T-helper 1 cell treated with Interleukin-12 subunit alpha and Interleukin-12 subunit beta and Interleukin-4 antibody, amounts not matched to agents 30 μg/mL and 1 μg/mL, for 36 hours (primary cell): ENCODE data around the gene CPNE4.

Experiments used
- H3K27ac Mint-ChIP-seq: one replicate; pipeline ENCODE4 v1.8.0; 2021; ENCODE audit warnings: mild to moderate bottlenecking, mixed read lengths
- H3K27me3 Mint-ChIP-seq: one replicate; pipeline ENCODE4 v1.8.0; 2021; ENCODE audit warnings: low read depth, mixed read lengths
- H3K36me3 Mint-ChIP-seq: one replicate; pipeline ENCODE4 v1.8.0; 2021; ENCODE audit warnings: low read depth, mixed read lengths
- H3K4me1 Mint-ChIP-seq: one replicate; pipeline ENCODE4 v1.8.0; 2021; ENCODE audit warnings: low read depth, mixed read lengths
- H3K4me3 Mint-ChIP-seq: one replicate; pipeline ENCODE4 v1.8.0; 2021; ENCODE audit warnings: mild to moderate bottlenecking, moderate library complexity, mixed read lengths
- H3K9me3 Mint-ChIP-seq: one replicate; pipeline ENCODE4 v1.8.0; 2021; ENCODE audit warnings: mixed read lengths

The CPNE4 gene

DNA sequence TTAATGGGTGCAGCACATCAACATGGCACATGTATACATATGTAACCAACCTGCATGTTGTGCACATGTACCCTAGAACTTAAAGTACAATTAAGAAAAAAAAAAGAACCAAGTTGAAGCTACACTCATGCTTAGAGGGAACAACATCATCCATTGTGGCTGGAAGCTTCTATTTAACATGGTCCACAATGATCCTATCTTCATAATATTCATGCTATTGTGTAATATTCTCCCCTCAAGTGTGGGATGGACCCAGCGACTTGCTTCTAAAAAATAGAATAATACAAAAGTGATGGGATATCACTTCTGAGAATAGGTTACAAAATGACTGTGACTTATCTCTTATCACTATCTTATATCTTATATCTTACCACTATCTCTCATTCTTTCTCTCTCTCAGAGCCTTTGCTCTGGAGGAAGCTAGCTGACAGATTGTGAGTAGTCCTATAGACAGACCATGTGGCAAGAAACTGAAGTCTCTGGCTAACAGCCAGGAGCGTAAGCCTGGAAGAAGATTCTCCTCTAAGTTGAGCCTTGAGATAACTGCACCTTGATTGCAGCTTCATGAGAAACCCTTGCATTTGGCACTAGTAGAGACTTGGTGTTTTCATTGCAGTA, 333.6 kb downstream of the CPNE4 start:
- H3K36me3 Mint-ChIP-seq = no peaks in the 10 kb centered on the region
- H3K4me3 Mint-ChIP-seq = no peak overlapping the region
- no peak overlapping the region for H3K27ac Mint-ChIP-seq
- peaks cover 4% of the 10 kb centered on the region for H3K27me3 Mint-ChIP-seq
- H3K9me3 Mint-ChIP-seq = no peaks in the 10 kb centered on the region
- no peaks in the 10 kb centered on the region for H3K4me1 Mint-ChIP-seq

- H3K27me3 Mint-ChIP-seq = no peaks in the 10 kb centered on the region
Measured at GRCh38 chr3:131699001-131699400, 335.8 kb downstream of the CPNE4 start.

DNA sequence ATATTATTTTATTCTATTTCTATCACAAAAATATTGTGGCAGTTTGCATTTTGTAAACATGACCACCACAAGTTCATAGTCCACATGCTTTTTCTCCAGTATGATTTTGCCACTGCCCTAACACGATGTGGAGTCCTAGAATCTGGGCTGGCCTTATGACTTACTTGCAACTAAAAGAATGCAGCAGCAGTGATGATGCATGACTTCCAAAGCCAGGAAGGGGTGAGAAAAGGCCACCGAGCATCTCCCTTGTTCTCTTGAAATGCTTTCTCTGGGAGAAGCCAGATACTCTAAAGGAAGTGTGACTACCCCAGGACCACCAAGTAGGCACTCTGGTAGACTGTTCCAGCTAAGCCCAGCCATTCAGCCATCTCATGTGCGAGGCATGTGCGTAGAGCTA, 340.4 kb downstream of the CPNE4 start:
- Mint-ChIP-seq H3K4me1 (no peaks in the 10 kb centered on the region), H3K9me3 (no peaks in the 10 kb centered on the region), H3K36me3 (no peaks in the 10 kb centered on the region), H3K4me3 (no peak overlapping the region), H3K27ac (no peak overlapping the region), H3K27me3 (no peaks in the 10 kb centered on the region)

More at GRCh38 chr3:131699001-131699400, 335.8 kb downstream of the CPNE4 start:
- Mint-ChIP-seq H3K36me3 (no peaks in the 10 kb centered on the region), H3K9me3 (no peaks in the 10 kb centered on the region), H3K4me1 (no peaks in the 10 kb centered on the region), H3K4me3 (no peak overlapping the region), H3K27ac (no peak overlapping the region)

GRCh38 chr3:131692356-131692755, 342.5 kb downstream of the CPNE4 start:
- Mint-ChIP-seq H3K9me3 (no peaks in the 10 kb centered on the region), H3K4me3 (no peak overlapping the region), H3K36me3 (no peaks in the 10 kb centered on the region), H3K27me3 (no peaks in the 10 kb centered on the region), H3K4me1 (peaks cover 3% of the 10 kb centered on the region), H3K27ac (no peak overlapping the region)

DNA sequence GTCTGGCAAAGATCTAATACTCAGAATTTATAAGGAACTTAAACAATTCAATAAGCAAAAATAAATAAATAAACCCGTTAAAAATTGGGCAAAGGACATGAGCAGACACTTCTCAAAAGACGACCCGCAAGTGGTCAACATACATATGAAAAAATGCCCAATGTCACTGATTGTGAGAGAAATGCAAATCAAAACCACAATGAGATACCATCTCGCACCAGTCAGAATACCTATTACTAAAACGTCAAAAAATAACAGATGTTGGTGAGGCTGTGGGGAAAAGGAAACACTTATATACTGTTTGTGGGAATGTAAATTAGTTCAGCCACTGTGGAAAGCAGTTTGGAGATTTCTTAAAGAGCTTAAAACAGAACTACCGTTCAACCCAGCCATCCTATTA, 344.0 kb downstream of the CPNE4 start:
- Mint-ChIP-seq H3K4me1 (peaks cover 3% of the 10 kb centered on the region), H3K9me3 (no peaks in the 10 kb centered on the region), H3K27me3 (no peaks in the 10 kb centered on the region), H3K36me3 (no peaks in the 10 kb centered on the region), H3K4me3 (no peak overlapping the region), H3K27ac (no peak overlapping the region)

DNA sequence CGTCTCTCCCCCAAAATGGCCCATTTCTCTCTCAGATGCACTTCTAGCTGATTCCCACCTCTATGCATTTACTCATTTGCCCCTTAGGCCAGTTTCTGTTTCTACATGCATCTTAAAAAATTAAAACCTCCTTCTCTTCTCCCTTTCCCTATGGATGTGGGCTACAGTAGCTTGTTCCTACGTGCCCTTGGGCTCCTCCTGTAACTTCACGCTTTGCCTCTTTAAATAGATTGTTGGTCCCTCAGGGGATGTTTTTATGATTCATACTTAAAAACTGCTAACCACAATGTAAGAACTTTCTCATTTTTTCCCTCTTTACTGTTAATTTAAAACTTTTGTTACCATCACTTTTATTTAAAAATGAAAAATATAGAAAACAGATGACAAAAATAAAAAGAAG, 346.4 kb downstream of the CPNE4 start:
- Mint-ChIP-seq H3K27me3 (no peaks in the 10 kb centered on the region), H3K4me1 (peaks cover 3% of the 10 kb centered on the region), H3K4me3 (no peak overlapping the region), H3K36me3 (no peaks in the 10 kb centered on the region), H3K9me3 (no peaks in the 10 kb centered on the region), H3K27ac (no peak overlapping the region)

GRCh38 chr3:131669600-131669999, 365.2 kb downstream of the CPNE4 start:
- Mint-ChIP-seq H3K4me3 (no peak overlapping the region), H3K27ac (no peak overlapping the region), H3K36me3 (no peaks in the 10 kb centered on the region), H3K4me1 (no peaks in the 10 kb centered on the region), H3K27me3 (peaks cover 4% of the 10 kb centered on the region), H3K9me3 (no peaks in the 10 kb centered on the region)

DNA sequence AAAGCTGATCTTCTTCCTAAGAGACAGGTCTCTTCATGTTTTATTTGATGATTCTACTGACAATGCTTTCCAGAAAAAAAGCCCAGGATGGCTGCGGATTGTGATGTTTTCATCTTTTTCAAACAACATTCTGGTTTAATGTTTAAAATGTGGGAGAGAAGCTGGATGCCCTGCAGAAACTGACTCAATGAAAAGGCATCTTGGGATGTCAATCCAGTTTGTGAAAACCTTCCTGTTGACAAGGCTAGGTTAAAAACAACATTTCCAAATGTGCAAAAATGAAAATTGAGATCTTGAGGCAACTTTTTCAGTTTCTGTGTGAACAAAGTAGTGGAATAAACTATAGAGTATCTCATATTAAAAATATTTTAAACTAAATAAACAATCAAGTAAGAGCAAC, 376.0 kb downstream of the CPNE4 start:
- Mint-ChIP-seq H3K36me3 (no peaks in the 10 kb centered on the region), H3K4me1 (no peaks in the 10 kb centered on the region), H3K9me3 (peaks cover 3% of the 10 kb centered on the region), H3K27ac (no peak overlapping the region), H3K4me3 (no peak overlapping the region), H3K27me3 (no peaks in the 10 kb centered on the region)

DNA sequence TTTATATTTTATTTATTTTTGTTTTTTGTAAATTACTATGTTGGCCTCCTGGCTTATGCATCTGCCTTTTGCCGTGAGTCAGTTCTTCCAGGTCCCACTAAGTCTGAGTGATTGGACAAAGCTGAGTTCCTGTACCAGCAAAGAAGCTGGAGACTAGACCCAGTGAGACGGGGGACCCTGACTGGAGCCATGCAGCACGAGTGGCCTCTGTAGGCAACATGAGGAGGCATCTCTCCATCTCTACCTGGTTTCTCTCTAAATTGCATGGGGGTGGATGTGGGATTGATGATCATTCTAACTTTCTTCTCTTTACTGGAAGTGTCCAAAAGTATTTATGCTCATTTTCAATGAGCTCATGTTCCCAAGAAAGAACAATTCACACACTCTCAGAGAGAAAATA, 376.7 kb downstream of the CPNE4 start:
- H3K9me3 Mint-ChIP-seq = peaks cover 3% of the 10 kb centered on the region
- H3K4me1 Mint-ChIP-seq = no peaks in the 10 kb centered on the region
- no peak overlapping the region for H3K27ac Mint-ChIP-seq
- no peak overlapping the region for H3K4me3 Mint-ChIP-seq
- no peaks in the 10 kb centered on the region for H3K36me3 Mint-ChIP-seq
- H3K27me3 Mint-ChIP-seq = no peaks in the 10 kb centered on the region

DNA sequence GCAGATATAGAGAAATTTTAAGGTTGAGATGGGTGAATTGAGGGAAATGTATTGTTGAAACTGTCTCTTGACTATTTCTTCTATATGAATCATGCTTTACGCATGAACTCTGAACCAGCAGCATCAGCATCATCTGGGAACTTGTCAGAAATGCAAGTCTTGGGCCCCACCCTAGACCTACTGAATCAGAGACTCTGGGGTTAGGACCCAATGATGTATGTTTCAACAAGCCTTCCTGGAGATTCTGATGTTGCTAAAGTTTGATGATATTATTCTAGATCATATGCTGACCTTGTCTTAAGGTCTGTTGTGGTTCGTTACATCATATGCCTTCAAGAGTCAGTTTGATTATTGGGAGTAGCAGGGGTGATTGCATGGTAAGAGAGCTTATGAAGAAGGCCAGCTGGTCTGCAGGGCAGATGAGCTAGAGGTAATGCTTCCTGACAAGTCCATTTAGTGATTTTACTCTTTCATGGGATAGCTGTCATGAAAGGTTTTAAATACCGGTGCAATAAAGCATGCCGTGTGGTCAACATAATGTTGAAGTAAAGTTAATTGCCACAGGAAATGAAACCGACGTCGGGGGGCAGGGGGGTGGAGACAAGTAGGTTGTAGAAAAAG, 379.6 kb downstream of the CPNE4 start:
- Mint-ChIP-seq H3K4me1 (no peaks in the 10 kb centered on the region), H3K36me3 (no peaks in the 10 kb centered on the region), H3K27ac (no peak overlapping the region), H3K27me3 (no peaks in the 10 kb centered on the region), H3K4me3 (no peak overlapping the region), H3K9me3 (peaks cover 2% of the 10 kb centered on the region)

GRCh38 chr3:131645638-131646037, 389.2 kb downstream of the CPNE4 start:
- no peak overlapping the region for H3K4me3 Mint-ChIP-seq
- no peaks in the 10 kb centered on the region for H3K9me3 Mint-ChIP-seq
- no peaks in the 10 kb centered on the region for H3K36me3 Mint-ChIP-seq
- H3K27me3 Mint-ChIP-seq = no peaks in the 10 kb centered on the region
- H3K4me1 Mint-ChIP-seq = no peaks in the 10 kb centered on the region
- no peak overlapping the region for H3K27ac Mint-ChIP-seq

DNA sequence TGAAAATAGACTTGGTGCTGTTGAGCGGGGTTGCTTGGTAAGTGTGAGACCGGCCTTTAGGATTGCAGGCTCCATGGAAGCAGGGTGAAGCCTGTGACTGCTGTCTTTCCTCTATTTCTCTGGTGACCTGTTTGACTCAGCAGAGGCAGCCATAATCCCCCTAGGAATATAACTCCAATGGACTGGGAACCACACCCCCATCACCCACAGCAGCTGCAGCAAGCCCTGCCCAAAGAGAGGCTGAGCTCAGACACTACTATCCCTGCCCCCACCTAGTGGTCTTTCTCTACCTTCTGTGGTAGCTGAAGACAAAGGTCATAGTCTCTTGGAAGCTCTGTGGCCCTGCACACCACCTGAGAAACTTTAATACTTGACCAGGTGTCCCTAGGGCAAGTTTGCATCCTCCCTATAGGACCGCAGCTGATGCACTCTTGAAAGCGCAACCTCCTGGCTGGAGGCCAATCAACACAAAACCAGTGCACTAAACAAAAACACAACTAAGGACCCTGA, 398.5 kb downstream of the CPNE4 start:
- no peaks in the 10 kb centered on the region for H3K27me3 Mint-ChIP-seq
- no peaks in the 10 kb centered on the region for H3K36me3 Mint-ChIP-seq
- no peaks in the 10 kb centered on the region for H3K9me3 Mint-ChIP-seq
- H3K4me1 Mint-ChIP-seq = no peaks in the 10 kb centered on the region
- no peak overlapping the region for H3K27ac Mint-ChIP-seq
- H3K4me3 Mint-ChIP-seq = no peak overlapping the region

DNA sequence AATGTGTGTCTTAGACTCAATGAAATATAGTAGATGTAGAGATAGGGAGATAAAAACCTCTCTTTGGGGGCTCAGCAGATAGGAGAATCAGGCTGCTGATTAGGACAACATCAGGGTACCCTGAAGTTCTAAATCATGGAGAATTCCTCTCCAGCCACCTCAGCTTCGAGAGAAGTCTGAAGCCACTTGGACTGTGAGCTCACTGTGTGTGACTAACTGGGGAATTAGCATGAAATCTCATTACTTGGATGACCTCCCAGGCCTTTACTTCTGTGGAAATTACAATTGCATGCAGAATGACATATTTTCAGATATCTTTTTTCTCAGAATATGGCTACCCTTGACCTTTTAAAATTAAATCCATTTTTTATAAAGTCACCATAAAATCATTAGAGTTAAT, 404.0 kb downstream of the CPNE4 start:
- H3K4me3 Mint-ChIP-seq = no peak overlapping the region
- no peaks in the 10 kb centered on the region for H3K9me3 Mint-ChIP-seq
- no peaks in the 10 kb centered on the region for H3K36me3 Mint-ChIP-seq
- H3K27me3 Mint-ChIP-seq = peaks cover 3% of the 10 kb centered on the region
- H3K27ac Mint-ChIP-seq = no peak overlapping the region
- H3K4me1 Mint-ChIP-seq = no peaks in the 10 kb centered on the region

GRCh38 chr3:131630097-131630496, 404.7 kb downstream of the CPNE4 start:
- Mint-ChIP-seq H3K4me3 (no peak overlapping the region), H3K9me3 (no peaks in the 10 kb centered on the region), H3K27me3 (peaks cover 3% of the 10 kb centered on the region), H3K36me3 (no peaks in the 10 kb centered on the region), H3K27ac (no peak overlapping the region), H3K4me1 (no peaks in the 10 kb centered on the region)

- Mint-ChIP-seq H3K27me3 (peaks cover 8% of the 10 kb centered on the region), H3K9me3 (no peaks in the 10 kb centered on the region), H3K4me1 (no peaks in the 10 kb centered on the region), H3K27ac (no peak overlapping the region), H3K4me3 (no peak overlapping the region), H3K36me3 (no peaks in the 10 kb centered on the region)
Measured at GRCh38 chr3:131623431-131623830, 411.4 kb downstream of the CPNE4 start.
